ENCODE results near the gene RAPGEF4. TPM values are rescaled to one million over a fixed set of nuclear protein-coding genes. Genes with fewer than 3 reads are reported as not detected.

The RAPGEF4 gene
- total and polyA plus RNA-seq, 4 donors = 0.46 to 22.8 (median 3.9) TPM

DNA sequence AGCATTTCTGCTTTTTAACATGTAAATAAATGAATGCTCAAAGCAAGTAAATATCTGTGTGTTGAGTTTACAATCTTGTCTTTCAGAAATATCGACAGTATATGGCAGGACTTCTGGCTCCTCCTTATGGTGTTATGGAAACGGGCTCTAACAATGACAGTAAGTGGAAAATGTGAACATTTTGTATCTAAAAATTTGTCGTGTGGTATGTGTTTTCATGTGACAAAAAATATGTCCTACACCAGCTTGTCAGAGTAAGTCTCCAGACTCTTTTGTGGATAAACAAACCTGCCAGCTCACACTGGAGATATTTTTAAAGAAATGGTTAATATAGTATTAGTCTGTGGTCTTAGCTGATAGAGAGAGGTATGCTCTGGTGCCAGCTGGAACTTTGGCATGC is 182.1 kb downstream of the RAPGEF4 start:
- Histone ChIP-seq H3K27me3 (ENCODE audit: control insufficient read depth in 1 of 2, insufficient read depth in 2 of 2, low read length in 1 of 2) (no peaks in the 10 kb centered on the region), H3K4me3 (ENCODE audit: low read length in 2 of 2) (no peak overlapping the region), H3K36me3 (ENCODE audit: control insufficient read depth in 1 of 2, insufficient read depth in 2 of 2, low read length in 1 of 2) (no peaks in the 10 kb centered on the region), H3K9me3 (ENCODE audit: control insufficient read depth, low read length) (no peaks in the 10 kb centered on the region), H3K4me1 (ENCODE audit: control insufficient read depth in 1 of 2, insufficient read depth in 2 of 2, low read length in 2 of 2) (no peaks in the 10 kb centered on the region), H3K27ac (ENCODE audit: low read depth in 1 of 2, low read length in 2 of 2) (no peak overlapping the region)
- ATAC-seq (ENCODE audit: low FRiP score) (no peak), DNase-seq (no peak)
- 14 to 17% methylated on average over 3 of the region's 3 CpGs for WGBS, 2 donors
- intact Hi-C loops (cut with DNase I) = no loop called here

DNA sequence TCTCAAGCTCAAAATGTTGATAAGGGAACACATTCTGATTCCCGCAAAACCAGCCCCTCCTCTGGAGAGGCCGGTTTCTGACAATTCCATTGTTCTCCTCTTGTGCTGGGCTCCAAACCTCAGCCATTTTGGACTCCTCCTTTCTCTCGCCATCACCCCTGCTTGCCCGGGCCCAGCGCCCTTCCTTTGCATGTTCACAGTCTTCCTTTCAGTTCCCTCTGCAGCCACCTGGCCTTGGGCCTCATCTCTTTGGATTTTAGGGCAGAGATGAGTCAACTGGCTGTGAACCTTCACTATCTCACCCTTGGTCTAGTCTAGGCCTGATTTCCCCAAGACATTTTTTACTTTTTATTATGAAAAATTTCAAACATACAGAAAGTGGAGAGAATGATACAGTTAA is 184.1 kb downstream of the RAPGEF4 start:
- no peaks in the 10 kb centered on the region for H3K36me3 ChIP-seq (ENCODE audit: control insufficient read depth in 1 of 2, insufficient read depth in 2 of 2, low read length in 1 of 2)
- WGBS, 2 donors = 96 to 97% methylated on average over 5 of the region's 5 CpGs

DNA sequence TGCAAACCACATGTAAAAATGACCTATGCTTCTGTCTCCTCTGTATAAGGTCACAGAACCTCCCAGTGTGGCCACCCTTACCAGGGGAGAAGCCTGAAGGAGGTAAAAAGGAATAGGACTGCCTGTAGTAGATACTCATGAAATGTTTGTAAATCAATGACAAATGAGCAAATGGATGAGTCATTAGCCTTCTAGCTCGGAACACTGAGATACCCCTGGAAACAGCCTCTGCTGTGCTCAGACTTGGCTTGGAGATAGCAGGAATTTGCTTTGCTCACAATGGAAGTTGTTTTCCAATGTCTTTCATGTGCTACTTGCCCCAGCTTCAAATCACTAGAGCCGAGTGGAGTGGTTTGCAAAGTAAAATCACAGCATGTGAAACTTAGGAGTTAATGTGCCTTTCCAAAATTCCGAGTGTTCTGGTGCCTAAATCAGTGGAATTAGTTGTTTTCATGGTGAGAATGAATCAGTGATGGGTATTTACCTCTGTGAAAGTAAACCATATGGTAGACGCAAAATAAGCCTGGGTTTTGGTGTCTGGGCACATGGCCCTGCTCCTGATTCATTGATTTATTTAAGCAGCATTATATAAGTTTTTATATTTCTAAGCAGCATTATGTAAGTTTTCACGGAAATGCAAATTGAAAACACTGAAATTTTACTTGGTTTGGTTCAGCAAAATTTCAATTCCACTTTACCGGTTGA is 186.0 kb downstream of the RAPGEF4 start:
- WGBS, 2 donors = 85 to 86% methylated on average over 6 of the region's 6 CpGs
- no peaks in the 10 kb centered on the region for H3K27me3 ChIP-seq (ENCODE audit: control insufficient read depth in 1 of 2, insufficient read depth in 2 of 2, low read length in 1 of 2)
- ATAC-seq (ENCODE audit: low FRiP score) = no peak

More for the DNA sequence above, 184.1 kb downstream of the RAPGEF4 start:
- Histone ChIP-seq H3K4me1 (ENCODE audit: control insufficient read depth in 1 of 2, insufficient read depth in 2 of 2, low read length in 2 of 2) (no peaks in the 10 kb centered on the region), H3K27me3 (ENCODE audit: control insufficient read depth in 1 of 2, insufficient read depth in 2 of 2, low read length in 1 of 2) (no peaks in the 10 kb centered on the region), H3K9me3 (ENCODE audit: control insufficient read depth, low read length) (no peaks in the 10 kb centered on the region), H3K4me3 (ENCODE audit: low read length in 2 of 2) (no peak overlapping the region), H3K27ac (ENCODE audit: low read depth in 1 of 2, low read length in 2 of 2) (no peak overlapping the region)
- intact Hi-C loops (cut with DNase I) = no loop called here
- DNase-seq (no peak), ATAC-seq (ENCODE audit: low FRiP score) (no peak)

DNA sequence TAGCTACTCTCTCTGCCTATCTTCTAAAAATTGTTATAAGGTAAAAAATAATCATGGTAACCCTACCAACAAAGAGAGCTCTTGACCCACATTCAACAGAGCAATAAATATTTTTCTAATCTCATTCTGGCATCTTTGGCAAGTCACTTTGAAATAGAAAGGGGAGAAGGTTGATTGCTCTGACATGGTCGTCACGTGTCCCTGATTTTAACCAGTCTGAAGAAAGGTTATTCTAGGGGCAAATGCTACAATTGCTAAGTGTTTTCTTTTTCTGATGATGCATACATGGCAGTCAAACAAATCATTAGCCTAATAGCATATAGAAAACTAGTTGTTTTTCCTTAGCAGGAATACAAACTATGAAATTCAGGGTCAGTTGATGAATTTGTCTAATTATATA is 186.7 kb downstream of the RAPGEF4 start:
- no peaks in the 10 kb centered on the region for H3K9me3 ChIP-seq (ENCODE audit: control insufficient read depth, low read length)
- H3K4me1 ChIP-seq (ENCODE audit: control insufficient read depth in 1 of 2, insufficient read depth in 2 of 2, low read length in 2 of 2) = no peaks in the 10 kb centered on the region
- 71 to 79% methylated on average over 2 of the region's 2 CpGs for WGBS, 2 donors
- H3K27me3 ChIP-seq (ENCODE audit: control insufficient read depth in 1 of 2, insufficient read depth in 2 of 2, low read length in 1 of 2) = no peaks in the 10 kb centered on the region
- intact Hi-C loops (cut with DNase I) = no loop called here
- no peak overlapping the region for H3K27ac ChIP-seq (ENCODE audit: low read depth in 1 of 2, low read length in 2 of 2)
- ATAC-seq (ENCODE audit: low FRiP score) (no peak), DNase-seq (no peak)
- no peak overlapping the region for H3K4me3 ChIP-seq (ENCODE audit: low read length in 2 of 2)
- no peaks in the 10 kb centered on the region for H3K36me3 ChIP-seq (ENCODE audit: control insufficient read depth in 1 of 2, insufficient read depth in 2 of 2, low read length in 1 of 2)

More for the DNA sequence above, 186.0 kb downstream of the RAPGEF4 start:
- intact Hi-C loops (cut with DNase I) = no loop called here
- H3K27ac ChIP-seq (ENCODE audit: low read depth in 1 of 2, low read length in 2 of 2) = no peak overlapping the region
- no peak for DNase-seq
- H3K9me3 ChIP-seq (ENCODE audit: control insufficient read depth, low read length) = no peaks in the 10 kb centered on the region
- no peak overlapping the region for H3K4me3 ChIP-seq (ENCODE audit: low read length in 2 of 2)
- H3K36me3 ChIP-seq (ENCODE audit: control insufficient read depth in 1 of 2, insufficient read depth in 2 of 2, low read length in 1 of 2) = no peaks in the 10 kb centered on the region
- H3K4me1 ChIP-seq (ENCODE audit: control insufficient read depth in 1 of 2, insufficient read depth in 2 of 2, low read length in 2 of 2) = no peaks in the 10 kb centered on the region

DNA sequence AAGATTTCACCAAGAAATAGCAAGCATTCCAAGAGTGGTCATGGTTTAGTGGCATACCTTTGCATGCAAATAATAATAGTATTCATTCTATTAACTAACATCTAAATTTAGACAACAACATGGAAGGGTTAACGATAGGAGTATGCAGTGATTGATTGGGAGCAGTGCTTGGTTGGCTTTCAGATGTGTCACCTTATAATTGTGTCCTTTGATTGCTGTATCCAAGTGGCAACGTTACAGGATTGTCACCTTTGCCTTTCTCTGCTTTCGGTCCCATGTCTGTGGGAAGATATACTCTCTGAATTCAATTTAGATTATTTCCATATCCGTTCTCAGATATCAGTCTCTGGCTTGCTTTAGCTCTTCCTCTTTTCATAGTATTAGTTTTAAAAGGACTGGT is 187.2 kb downstream of the RAPGEF4 start:
- H3K27me3 ChIP-seq (ENCODE audit: control insufficient read depth in 1 of 2, insufficient read depth in 2 of 2, low read length in 1 of 2) = no peaks in the 10 kb centered on the region
- H3K4me3 ChIP-seq (ENCODE audit: low read length in 2 of 2) = no peak overlapping the region
- H3K36me3 ChIP-seq (ENCODE audit: control insufficient read depth in 1 of 2, insufficient read depth in 2 of 2, low read length in 1 of 2) = no peaks in the 10 kb centered on the region
- no peak for DNase-seq
- no peak for ATAC-seq (ENCODE audit: low FRiP score)
- no peaks in the 10 kb centered on the region for H3K9me3 ChIP-seq (ENCODE audit: control insufficient read depth, low read length)
- peaks cover 0 to 2% of the 10 kb centered on the region in 2 donors for H3K4me1 ChIP-seq (ENCODE audit: control insufficient read depth in 1 of 2, insufficient read depth in 2 of 2, low read length in 2 of 2)
- 76 to 79% methylated on average over 4 of the region's 4 CpGs for WGBS, 2 donors
- no peak overlapping the region for H3K27ac ChIP-seq (ENCODE audit: low read depth in 1 of 2, low read length in 2 of 2)
- intact Hi-C loops (cut with DNase I) = no loop called here

DNA sequence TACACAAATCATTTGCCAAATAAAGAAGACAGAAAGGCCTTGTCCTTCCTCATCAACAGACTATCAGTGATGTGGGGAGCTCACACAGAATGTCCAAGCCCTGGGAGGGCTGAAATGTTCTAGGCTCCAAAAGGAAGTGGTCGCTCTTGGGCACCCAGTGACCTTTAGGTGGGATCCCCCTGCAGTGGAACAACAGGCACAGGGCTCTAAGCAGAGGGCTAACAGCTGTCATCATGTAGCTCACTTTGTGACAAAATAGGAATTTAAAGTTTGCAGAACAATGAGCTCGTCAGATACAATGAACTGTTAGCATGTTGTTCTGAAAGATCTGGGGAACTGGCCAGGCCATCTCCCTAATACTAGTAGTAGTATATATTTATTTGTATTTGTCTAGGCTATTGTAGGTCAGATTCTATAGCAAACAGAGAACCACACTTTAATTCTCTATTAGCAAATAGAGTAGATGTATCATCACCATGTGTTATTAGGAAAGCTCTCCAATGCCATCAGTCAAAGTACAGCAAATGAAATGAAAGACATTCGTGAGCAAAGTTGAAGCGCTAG is 188.5 kb downstream of the RAPGEF4 start:
- Histone ChIP-seq H3K4me1 (ENCODE audit: control insufficient read depth in 1 of 2, insufficient read depth in 2 of 2, low read length in 2 of 2) (peaks cover 0 to 3% of the 10 kb centered on the region in 2 donors), H3K27me3 (ENCODE audit: control insufficient read depth in 1 of 2, insufficient read depth in 2 of 2, low read length in 1 of 2) (no peaks in the 10 kb centered on the region), H3K4me3 (ENCODE audit: low read length in 2 of 2) (no peak overlapping the region), H3K9me3 (ENCODE audit: control insufficient read depth, low read length) (no peaks in the 10 kb centered on the region), H3K36me3 (ENCODE audit: control insufficient read depth in 1 of 2, insufficient read depth in 2 of 2, low read length in 1 of 2) (no peaks in the 10 kb centered on the region), H3K27ac (ENCODE audit: low read depth in 1 of 2, low read length in 2 of 2) (no peak overlapping the region)
- DNase-seq (no peak), ATAC-seq (ENCODE audit: low FRiP score) (no peak)
- WGBS, 2 donors = 93 to 98% methylated on average over 4 of the region's 4 CpGs
- intact Hi-C loops (cut with DNase I) = loop anchor here in 1 of 2 donors (2.0 kb wide), 1 partner anchor 55 kb away; no protein-coding TSS in a partner anchor

DNA sequence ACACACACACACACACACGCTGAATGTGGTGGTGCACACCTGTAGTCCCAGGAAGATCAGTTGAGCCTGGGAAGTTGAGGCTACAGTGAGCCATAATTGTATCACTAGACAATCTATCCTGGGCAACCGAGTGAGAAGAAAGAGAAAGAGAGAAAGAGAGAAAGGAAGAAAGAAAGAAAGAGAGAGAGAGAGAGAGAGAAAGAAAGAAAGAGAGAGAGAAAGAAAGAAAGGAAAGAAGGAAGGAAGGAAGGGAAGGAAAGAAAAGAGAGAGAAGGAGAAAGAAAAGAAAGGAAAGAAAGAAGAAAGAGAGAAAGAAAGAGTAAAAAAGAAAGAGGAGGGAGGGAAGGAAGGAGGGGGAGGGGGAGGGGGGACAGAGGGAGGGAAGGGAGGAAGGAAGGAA is 190.0 kb downstream of the RAPGEF4 start:
- H3K9me3 ChIP-seq (ENCODE audit: control insufficient read depth, low read length) = no peaks in the 10 kb centered on the region
- no peak overlapping the region for H3K4me3 ChIP-seq (ENCODE audit: low read length in 2 of 2)
- 96 to 98% methylated on average over 2 of the region's 2 CpGs for WGBS, 2 donors
- ATAC-seq (ENCODE audit: low FRiP score) (no peak), DNase-seq (no peak)
- intact Hi-C loops (cut with DNase I) = loop anchor here in 1 of 2 donors (2.0 kb wide), 1 partner anchor 57 kb away; no protein-coding TSS in a partner anchor
- H3K27me3 ChIP-seq (ENCODE audit: control insufficient read depth in 1 of 2, insufficient read depth in 2 of 2, low read length in 1 of 2) = no peaks in the 10 kb centered on the region
- H3K27ac ChIP-seq (ENCODE audit: low read depth in 1 of 2, low read length in 2 of 2) = no peak overlapping the region
- no peaks in the 10 kb centered on the region for H3K36me3 ChIP-seq (ENCODE audit: control insufficient read depth in 1 of 2, insufficient read depth in 2 of 2, low read length in 1 of 2)
- peaks cover 0 to 3% of the 10 kb centered on the region in 2 donors for H3K4me1 ChIP-seq (ENCODE audit: control insufficient read depth in 1 of 2, insufficient read depth in 2 of 2, low read length in 2 of 2)

DNA sequence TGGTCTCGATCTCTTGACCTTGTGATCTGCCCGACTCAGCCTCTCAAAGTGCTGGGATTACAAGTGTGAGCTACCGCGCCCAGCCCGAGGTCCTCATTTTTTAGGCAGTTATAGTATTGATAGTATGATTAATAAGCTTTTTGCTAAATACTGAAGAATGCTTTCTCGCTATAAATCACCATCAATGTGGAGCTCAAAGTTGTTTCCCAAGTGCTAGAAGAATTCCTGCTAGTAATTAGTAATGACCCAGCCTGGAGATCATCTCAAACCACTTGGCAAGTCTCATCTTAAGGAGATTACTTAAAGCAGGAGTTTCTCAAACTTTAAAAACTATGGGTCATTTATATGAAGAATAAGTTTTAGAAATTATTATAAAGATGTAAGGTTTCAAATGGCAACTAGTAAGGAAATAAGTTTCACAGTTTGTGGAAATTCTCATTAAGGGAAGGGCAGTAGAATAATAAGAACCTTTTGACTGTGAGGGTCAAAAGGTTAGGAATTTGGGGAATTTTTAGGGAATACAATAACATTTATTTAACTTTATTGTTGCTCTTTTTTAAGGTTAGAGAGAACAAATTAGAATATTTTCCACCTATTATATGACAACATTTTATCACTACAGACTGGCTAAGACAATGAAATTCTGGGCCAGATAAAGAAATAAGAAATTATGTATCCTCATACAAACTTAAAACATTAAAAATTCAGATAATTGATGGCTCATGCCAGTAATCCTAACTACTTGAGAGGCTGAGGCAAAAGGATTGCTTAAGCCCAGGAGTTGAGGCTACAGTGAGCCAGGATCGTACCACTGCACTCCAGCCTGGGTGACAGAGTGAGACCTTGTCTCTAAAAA is 191.4 kb downstream of the RAPGEF4 start:
- Histone ChIP-seq H3K36me3 (ENCODE audit: control insufficient read depth in 1 of 2, insufficient read depth in 2 of 2, low read length in 1 of 2) (no peaks in the 10 kb centered on the region), H3K27me3 (ENCODE audit: control insufficient read depth in 1 of 2, insufficient read depth in 2 of 2, low read length in 1 of 2) (no peaks in the 10 kb centered on the region), H3K4me3 (ENCODE audit: low read length in 2 of 2) (no peak overlapping the region), H3K27ac (ENCODE audit: low read depth in 1 of 2, low read length in 2 of 2) (no peak overlapping the region), H3K4me1 (ENCODE audit: control insufficient read depth in 1 of 2, insufficient read depth in 2 of 2, low read length in 2 of 2) (peaks cover 0 to 3% of the 10 kb centered on the region in 2 donors), H3K9me3 (ENCODE audit: control insufficient read depth, low read length) (no peaks in the 10 kb centered on the region)
- peak; percentile 55 for ATAC-seq (ENCODE audit: low FRiP score)
- DNase-seq = no peak
- 77 to 84% methylated on average over 7 of the region's 7 CpGs for WGBS, 2 donors
- intact Hi-C loops (cut with DNase I) = loop anchor here in 1 of 2 donors (2.0 kb wide), 1 partner anchor 50 kb away; no protein-coding TSS in a partner anchor

Measured in aorta (tissue), 5 donors.